DOHH2 (cell line): ENCODE results near the gene RNF13.

Source experiments
- H3F3A ChIP-seq: fragments of 200-600 bp; sonication (generic), shearing (Covaris generic); 2 replicates; pipeline ENCODE4 v1.6.0; 2016; ENCODE audit warnings: antibody characterized with exemption, mild to moderate bottlenecking; ENCODE audit not compliant: control insufficient read depth, insufficient read depth
- H3K27ac ChIP-seq: fragments of 200-600 bp; sonication (generic); 2 replicates; pipeline ENCODE4 v1.5.1; 2014; ENCODE audit warnings: low read depth, mild to moderate bottlenecking, low read length, moderate library complexity
- H3K27me3 ChIP-seq: fragments of 200-600 bp; sonication (generic); 2 replicates; pipeline ENCODE4 v1.6.1; 2014; ENCODE audit warnings: mild to moderate bottlenecking, low read length, mixed read lengths; ENCODE audit not compliant: control insufficient read depth
- H3K36me3 ChIP-seq: fragments of 200-600 bp; sonication (generic); 2 replicates; pipeline ENCODE4 v1.6.1; 2014; ENCODE audit warnings: mild to moderate bottlenecking, low read length, moderate library complexity, mixed read lengths; ENCODE audit not compliant: control insufficient read depth
- H3K4me1 ChIP-seq: fragments of 200-600 bp; sonication (generic); 2 replicates; pipeline ENCODE4 v1.6.1; 2014; ENCODE audit warnings: mild to moderate bottlenecking, low read length, mixed read lengths; ENCODE audit not compliant: control insufficient read depth
- H3K4me2 ChIP-seq: fragments of 200-600 bp; sonication (generic); 2 replicates; pipeline ENCODE4 v1.6.0; 2014; ENCODE audit warnings: mild to moderate bottlenecking, low read length, moderate library complexity
- H3K4me3 ChIP-seq: fragments of 200-600 bp; sonication (generic); 2 replicates; pipeline ENCODE4 v1.5.1; 2014; ENCODE audit warnings: mild to moderate bottlenecking, low read length, mixed read lengths
- H3K79me2 ChIP-seq: fragments of 200-600 bp; sonication (generic); 2 replicates; pipeline ENCODE4 v1.6.1; 2014; ENCODE audit warnings: mild to moderate bottlenecking, low read length, mixed read lengths; ENCODE audit not compliant: control insufficient read depth
- H3K9me2 ChIP-seq: fragments of 200-600 bp; sonication (generic); replicated peaks from 2 replicates; pipeline ENCODE4 v1.6.1; 2014; ENCODE audit warnings: mild to moderate bottlenecking, low read length, mixed read lengths; ENCODE audit not compliant: control insufficient read depth
- H3K9me3 ChIP-seq: fragments of 200-600 bp; sonication (generic); 2 replicates; pipeline ENCODE4 v1.6.1; 2014; ENCODE audit warnings: antibody characterized with exemption, low read length, mixed read lengths; ENCODE audit not compliant: control insufficient read depth, insufficient read depth
- H4K20me1 ChIP-seq: fragments of 200-600 bp; sonication (generic); 2 replicates; pipeline ENCODE4 v1.6.0; 2014; ENCODE audit warnings: low read depth, mild to moderate bottlenecking, antibody characterized with exemption, low read length, moderate library complexity; ENCODE audit not compliant: control insufficient read depth, insufficient read depth
- CTCF ChIP-seq: fragments of 200-600 bp; sonication (generic); IDR thresholded peaks from one replicate; pipeline ENCODE4 v1.5.1; 2014; ENCODE audit warnings: antibody characterized with exemption, mild to moderate bottlenecking, low read depth, low read length; ENCODE audit not compliant: poor library complexity, severe bottlenecking
- EZH2phosphoT487 ChIP-seq: fragments of 200-600 bp; sonication (generic); IDR thresholded peaks from 2 replicates; pipeline ENCODE4 v1.6.1; 2017; ENCODE audit warnings: borderline replicate concordance, mild to moderate bottlenecking, antibody characterized with exemption, low read length, moderate library complexity, mixed read lengths

Gene RNF13

GRCh38 chr3:149969110-149969939 lies 156.3 kb downstream of the RNF13 start:
- H3K27ac ChIP-seq: no peak overlapping the region
- H3F3A ChIP-seq: peaks cover 18% of the 10 kb centered on the region; the same call in 1 of the 2 replicates
- H3K4me3 ChIP-seq: peak overlapping the region; percentile 81
- peaks cover 22% of the 10 kb centered on the region for H3K27me3 ChIP-seq
- no peaks in the 10 kb centered on the region for H3K9me3 ChIP-seq
- H3K79me2 ChIP-seq: peaks cover 7% of the 10 kb centered on the region
- H3K9me2 ChIP-seq: no peaks in the 10 kb centered on the region
- H4K20me1 ChIP-seq: peaks cover 1% of the 10 kb centered on the region; the same call in 1 of the 2 replicates
- peaks cover 23% of the 10 kb centered on the region for H3K4me1 ChIP-seq
- TF ChIP-seq CTCF: no peak
- no peak for TF ChIP-seq EZH2phosphoT487
- H3K4me2 ChIP-seq: peak overlapping the region; percentile 68
- H3K36me3 ChIP-seq: peaks cover 6% of the 10 kb centered on the region

- no peak overlapping the region for H3K27ac ChIP-seq
- peaks cover 7% of the 10 kb centered on the region for H3K79me2 ChIP-seq
Measured at GRCh38 chr3:149969940-149970715, 157.1 kb downstream of the RNF13 start.

GRCh38 chr3:149970716-149971402 lies 157.8 kb downstream of the RNF13 start, which contains the start of gene PFN2:
PFN2 (minus strand) TSS chr3:149970895; CDS start chr3:149970856, 39 bp downstream.
- Histone ChIP-seq H3K9me3 (no peaks in the 10 kb centered on the region), H4K20me1 (no peaks in the 10 kb centered on the region; the same call in 1 of the 2 replicates), H3K4me2 (peak within 1 kb of the TSS; percentile 68), H3K4me1 (peaks cover 23% of the 10 kb centered on the region), H3F3A (peaks cover 18% of the 10 kb centered on the region; the same call in 1 of the 2 replicates), H3K9me2 (no peaks in the 10 kb centered on the region), H3K27me3 (peaks cover 26% of the 10 kb centered on the region), H3K36me3 (peaks cover 4% of the 10 kb centered on the region; the same call in 1 of the 2 replicates), H3K79me2 (peaks cover 7% of the 10 kb centered on the region), H3K4me3 (peak within 1 kb of the TSS; percentile 81), H3K27ac (no peak within 1 kb of the TSS)
- no peak for TF ChIP-seq EZH2phosphoT487
- TF ChIP-seq CTCF: no peak

More at GRCh38 chr3:149969940-149970715, 157.1 kb downstream of the RNF13 start:
- Histone ChIP-seq H3K9me3 (no peaks in the 10 kb centered on the region), H3K9me2 (no peaks in the 10 kb centered on the region), H3K4me2 (peak overlapping the region; percentile 68), H3K27me3 (peaks cover 26% of the 10 kb centered on the region), H3F3A (peaks cover 18% of the 10 kb centered on the region; the same call in 1 of the 2 replicates), H3K4me3 (peak overlapping the region; percentile 81), H4K20me1 (no peaks in the 10 kb centered on the region; the same call in 1 of the 2 replicates), H3K36me3 (peaks cover 6% of the 10 kb centered on the region), H3K4me1 (peaks cover 23% of the 10 kb centered on the region)
- TF ChIP-seq EZH2phosphoT487 (no peak), CTCF (no peak)
